ENCODE data around the gene MYL7.

Gene MYL7

GRCh38 chr7:44144968-44145478 lies 3.9 kb upstream of the MYL7 start:
- H3K27me3 ChIP-seq (ENCODE audit: control insufficient read depth in 2 of 2, insufficient read depth in 2 of 2, low read length in 2 of 2): no peaks in the 10 kb centered on the region
- H3K9ac ChIP-seq (ENCODE audit: low read depth in 1 of 2, low read length in 2 of 2): no peak overlapping the region
- H3K27ac ChIP-seq (ENCODE audit: low read depth in 2 of 2, low read length in 2 of 2): no peak overlapping the region
- no peak overlapping the region for H3K4me3 ChIP-seq (ENCODE audit: low read length in 2 of 2)
- peaks cover 0 to 6% of the 10 kb centered on the region in 2 donors for H3K4me1 ChIP-seq (ENCODE audit: control insufficient read depth in 2 of 2, insufficient read depth in 2 of 2, low read length in 2 of 2)
- no peaks in the 10 kb centered on the region for H3K9me3 ChIP-seq (ENCODE audit: control insufficient read depth in 2 of 2, low read length in 2 of 2)
- H3K36me3 ChIP-seq (ENCODE audit: control insufficient read depth in 2 of 2, insufficient read depth in 2 of 2, low read length in 2 of 2): no peaks in the 10 kb centered on the region

- no peaks in the 10 kb centered on the region for H3K9me3 ChIP-seq (ENCODE audit: control insufficient read depth in 2 of 2, low read length in 2 of 2)
- no peak overlapping the region for H3K9ac ChIP-seq (ENCODE audit: low read depth in 1 of 2, low read length in 2 of 2)
- H3K27ac ChIP-seq (ENCODE audit: low read depth in 2 of 2, low read length in 2 of 2): no peak overlapping the region
- no peaks in the 10 kb centered on the region for H3K36me3 ChIP-seq (ENCODE audit: control insufficient read depth in 2 of 2, insufficient read depth in 2 of 2, low read length in 2 of 2)
- peaks cover 0 to 6% of the 10 kb centered on the region in 2 donors for H3K4me1 ChIP-seq (ENCODE audit: control insufficient read depth in 2 of 2, insufficient read depth in 2 of 2, low read length in 2 of 2)
- H3K27me3 ChIP-seq (ENCODE audit: control insufficient read depth in 2 of 2, insufficient read depth in 2 of 2, low read length in 2 of 2): no peaks in the 10 kb centered on the region
- H3K4me3 ChIP-seq (ENCODE audit: low read length in 2 of 2): no peak overlapping the region
Observed at GRCh38 chr7:44144426-44144967, 3.4 kb upstream of the MYL7 start.

GRCh38 chr7:44143646-44144250 lies 2.6 kb upstream of the MYL7 start:
- no peaks in the 10 kb centered on the region for H3K36me3 ChIP-seq (ENCODE audit: control insufficient read depth in 2 of 2, insufficient read depth in 2 of 2, low read length in 2 of 2)
- no peaks in the 10 kb centered on the region for H3K27me3 ChIP-seq (ENCODE audit: control insufficient read depth in 2 of 2, insufficient read depth in 2 of 2, low read length in 2 of 2)
- H3K4me1 ChIP-seq (ENCODE audit: control insufficient read depth in 2 of 2, insufficient read depth in 2 of 2, low read length in 2 of 2): peaks cover 0 to 6% of the 10 kb centered on the region in 2 donors
- H3K4me3 ChIP-seq (ENCODE audit: low read length in 2 of 2): no peak overlapping the region
- no peaks in the 10 kb centered on the region for H3K9me3 ChIP-seq (ENCODE audit: control insufficient read depth in 2 of 2, low read length in 2 of 2)
- H3K9ac ChIP-seq (ENCODE audit: low read depth in 1 of 2, low read length in 2 of 2): no peak overlapping the region
- no peak overlapping the region for H3K27ac ChIP-seq (ENCODE audit: low read depth in 2 of 2, low read length in 2 of 2)

GRCh38 chr7:44142028-44142427 lies 896 bp upstream of the MYL7 start:
- Histone ChIP-seq H3K9ac (ENCODE audit: low read depth in 1 of 2, low read length in 2 of 2) (no peak overlapping the region), H3K9me3 (ENCODE audit: control insufficient read depth in 2 of 2, low read length in 2 of 2) (no peaks in the 10 kb centered on the region), H3K36me3 (ENCODE audit: control insufficient read depth in 2 of 2, insufficient read depth in 2 of 2, low read length in 2 of 2) (no peaks in the 10 kb centered on the region), H3K4me3 (ENCODE audit: low read length in 2 of 2) (no peak overlapping the region), H3K4me1 (ENCODE audit: control insufficient read depth in 2 of 2, insufficient read depth in 2 of 2, low read length in 2 of 2) (peaks cover 0 to 6% of the 10 kb centered on the region in 2 donors), H3K27me3 (ENCODE audit: control insufficient read depth in 2 of 2, insufficient read depth in 2 of 2, low read length in 2 of 2) (no peaks in the 10 kb centered on the region), H3K27ac (ENCODE audit: low read depth in 2 of 2, low read length in 2 of 2) (no peak overlapping the region)

GRCh38 chr7:44140341-44140740 lies 791 bp downstream of the MYL7 start:
- Histone ChIP-seq H3K36me3 (ENCODE audit: control insufficient read depth in 2 of 2, insufficient read depth in 2 of 2, low read length in 2 of 2) (no peaks in the 10 kb centered on the region), H3K9me3 (ENCODE audit: control insufficient read depth in 2 of 2, low read length in 2 of 2) (no peaks in the 10 kb centered on the region), H3K27me3 (ENCODE audit: control insufficient read depth in 2 of 2, insufficient read depth in 2 of 2, low read length in 2 of 2) (no peaks in the 10 kb centered on the region), H3K4me3 (ENCODE audit: low read length in 2 of 2) (no peak overlapping the region), H3K4me1 (ENCODE audit: control insufficient read depth in 2 of 2, insufficient read depth in 2 of 2, low read length in 2 of 2) (no peaks in the 10 kb centered on the region), H3K9ac (ENCODE audit: low read depth in 1 of 2, low read length in 2 of 2) (no peak overlapping the region), H3K27ac (ENCODE audit: low read depth in 2 of 2, low read length in 2 of 2) (no peak overlapping the region)

- H3K27ac ChIP-seq (ENCODE audit: low read depth in 2 of 2, low read length in 2 of 2): no peak overlapping the region
- H3K4me1 ChIP-seq (ENCODE audit: control insufficient read depth in 2 of 2, insufficient read depth in 2 of 2, low read length in 2 of 2): no peaks in the 10 kb centered on the region
- H3K36me3 ChIP-seq (ENCODE audit: control insufficient read depth in 2 of 2, insufficient read depth in 2 of 2, low read length in 2 of 2): no peaks in the 10 kb centered on the region
- H3K9me3 ChIP-seq (ENCODE audit: control insufficient read depth in 2 of 2, low read length in 2 of 2): no peaks in the 10 kb centered on the region
- no peaks in the 10 kb centered on the region for H3K27me3 ChIP-seq (ENCODE audit: control insufficient read depth in 2 of 2, insufficient read depth in 2 of 2, low read length in 2 of 2)
- H3K4me3 ChIP-seq (ENCODE audit: low read length in 2 of 2): no peak overlapping the region
- no peak overlapping the region for H3K9ac ChIP-seq (ENCODE audit: low read depth in 1 of 2, low read length in 2 of 2)
Observed at GRCh38 chr7:44139311-44140010, 1.7 kb downstream of the MYL7 start.

- H3K9ac ChIP-seq (ENCODE audit: low read depth in 1 of 2, low read length in 2 of 2): no peak overlapping the region
- no peak overlapping the region for H3K4me3 ChIP-seq (ENCODE audit: low read length in 2 of 2)
- H3K4me1 ChIP-seq (ENCODE audit: control insufficient read depth in 2 of 2, insufficient read depth in 2 of 2, low read length in 2 of 2): no peaks in the 10 kb centered on the region
- H3K27me3 ChIP-seq (ENCODE audit: control insufficient read depth in 2 of 2, insufficient read depth in 2 of 2, low read length in 2 of 2): no peaks in the 10 kb centered on the region
- no peaks in the 10 kb centered on the region for H3K9me3 ChIP-seq (ENCODE audit: control insufficient read depth in 2 of 2, low read length in 2 of 2)
- H3K36me3 ChIP-seq (ENCODE audit: control insufficient read depth in 2 of 2, insufficient read depth in 2 of 2, low read length in 2 of 2): no peaks in the 10 kb centered on the region
- H3K27ac ChIP-seq (ENCODE audit: low read depth in 2 of 2, low read length in 2 of 2): no peak overlapping the region
Observed at GRCh38 chr7:44138698-44139097, 2.4 kb downstream of the MYL7 start.

- Histone ChIP-seq H3K4me1 (ENCODE audit: control insufficient read depth in 2 of 2, insufficient read depth in 2 of 2, low read length in 2 of 2) (no peaks in the 10 kb centered on the region), H3K36me3 (ENCODE audit: control insufficient read depth in 2 of 2, insufficient read depth in 2 of 2, low read length in 2 of 2) (no peaks in the 10 kb centered on the region), H3K9ac (ENCODE audit: low read depth in 1 of 2, low read length in 2 of 2) (no peak overlapping the region), H3K27me3 (ENCODE audit: control insufficient read depth in 2 of 2, insufficient read depth in 2 of 2, low read length in 2 of 2) (no peaks in the 10 kb centered on the region), H3K4me3 (ENCODE audit: low read length in 2 of 2) (no peak overlapping the region), H3K27ac (ENCODE audit: low read depth in 2 of 2, low read length in 2 of 2) (no peak overlapping the region), H3K9me3 (ENCODE audit: control insufficient read depth in 2 of 2, low read length in 2 of 2) (no peaks in the 10 kb centered on the region)
Observed at GRCh38 chr7:44136731-44137130, 4.4 kb downstream of the MYL7 start.

- Histone ChIP-seq H3K9me3 (ENCODE audit: control insufficient read depth in 2 of 2, low read length in 2 of 2) (no peaks in the 10 kb centered on the region), H3K4me3 (ENCODE audit: low read length in 2 of 2) (no peak overlapping the region), H3K27me3 (ENCODE audit: control insufficient read depth in 2 of 2, insufficient read depth in 2 of 2, low read length in 2 of 2) (no peaks in the 10 kb centered on the region), H3K4me1 (ENCODE audit: control insufficient read depth in 2 of 2, insufficient read depth in 2 of 2, low read length in 2 of 2) (no peaks in the 10 kb centered on the region), H3K36me3 (ENCODE audit: control insufficient read depth in 2 of 2, insufficient read depth in 2 of 2, low read length in 2 of 2) (no peaks in the 10 kb centered on the region), H3K9ac (ENCODE audit: low read depth in 1 of 2, low read length in 2 of 2) (no peak overlapping the region), H3K27ac (ENCODE audit: low read depth in 2 of 2, low read length in 2 of 2) (no peak overlapping the region)
Observed at GRCh38 chr7:44134943-44135628, 6.0 kb downstream of the MYL7 start.

GRCh38 chr7:44133295-44133694 lies 7.8 kb downstream of the MYL7 start:
- H3K4me3 ChIP-seq (ENCODE audit: low read length in 2 of 2): no peak overlapping the region
- no peaks in the 10 kb centered on the region for H3K27me3 ChIP-seq (ENCODE audit: control insufficient read depth in 2 of 2, insufficient read depth in 2 of 2, low read length in 2 of 2)
- H3K4me1 ChIP-seq (ENCODE audit: control insufficient read depth in 2 of 2, insufficient read depth in 2 of 2, low read length in 2 of 2): no peaks in the 10 kb centered on the region
- no peaks in the 10 kb centered on the region for H3K36me3 ChIP-seq (ENCODE audit: control insufficient read depth in 2 of 2, insufficient read depth in 2 of 2, low read length in 2 of 2)
- H3K9ac ChIP-seq (ENCODE audit: low read depth in 1 of 2, low read length in 2 of 2): no peak overlapping the region
- H3K27ac ChIP-seq (ENCODE audit: low read depth in 2 of 2, low read length in 2 of 2): no peak overlapping the region
- H3K9me3 ChIP-seq (ENCODE audit: control insufficient read depth in 2 of 2, low read length in 2 of 2): no peaks in the 10 kb centered on the region

All from mucosa of rectum (tissue), 2 donors.